ENCODE results near the gene RPRD1B.

DNA sequence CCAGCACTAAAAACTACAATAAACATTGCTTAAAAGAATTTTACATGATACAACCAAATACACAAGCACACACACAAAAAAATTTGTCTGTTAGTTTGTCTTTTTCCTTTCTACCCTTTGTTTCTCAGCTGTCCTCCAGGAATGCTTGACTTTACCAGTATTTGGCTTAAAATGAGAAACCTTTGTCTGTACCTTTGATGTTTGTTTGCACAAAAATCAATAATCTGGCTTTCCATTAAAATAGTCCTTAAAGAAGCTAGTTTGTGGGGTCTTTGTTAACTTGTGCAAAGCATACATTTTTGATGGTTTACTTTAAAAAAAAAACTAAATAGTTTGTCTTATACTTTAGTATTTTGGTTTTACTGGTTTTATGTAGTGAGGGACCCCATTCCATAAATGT lies 49.3 kb downstream of the RPRD1B start:
- TF ChIP-seq, protein P1, sequence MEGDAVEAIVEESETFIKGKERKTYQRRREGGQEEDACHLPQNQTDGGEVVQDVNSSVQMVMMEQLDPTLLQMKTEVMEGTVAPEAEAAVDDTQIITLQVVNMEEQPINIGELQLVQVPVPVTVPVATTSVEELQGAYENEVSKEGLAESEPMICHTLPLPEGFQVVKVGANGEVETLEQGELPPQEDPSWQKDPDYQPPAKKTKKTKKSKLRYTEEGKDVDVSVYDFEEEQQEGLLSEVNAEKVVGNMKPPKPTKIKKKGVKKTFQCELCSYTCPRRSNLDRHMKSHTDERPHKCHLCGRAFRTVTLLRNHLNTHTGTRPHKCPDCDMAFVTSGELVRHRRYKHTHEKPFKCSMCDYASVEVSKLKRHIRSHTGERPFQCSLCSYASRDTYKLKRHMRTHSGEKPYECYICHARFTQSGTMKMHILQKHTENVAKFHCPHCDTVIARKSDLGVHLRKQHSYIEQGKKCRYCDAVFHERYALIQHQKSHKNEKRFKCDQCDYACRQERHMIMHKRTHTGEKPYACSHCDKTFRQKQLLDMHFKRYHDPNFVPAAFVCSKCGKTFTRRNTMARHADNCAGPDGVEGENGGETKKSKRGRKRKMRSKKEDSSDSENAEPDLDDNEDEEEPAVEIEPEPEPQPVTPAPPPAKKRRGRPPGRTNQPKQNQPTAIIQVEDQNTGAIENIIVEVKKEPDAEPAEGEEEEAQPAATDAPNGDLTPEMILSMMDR (IDR thresholded peaks at IDR 0.05; ENCODE audit: low read length): no peak
- no peak for TF ChIP-seq EZH2 (IDR thresholded peaks at IDR 0.05; ENCODE audit: borderline replicate concordance, low read length)

All from OCI-LY1 (cell line).